Immature natural killer cell (primary cell): ENCODE data around the gene SHBG. TPM values are rescaled to one million over a fixed set of nuclear protein-coding genes. Genes with fewer than 3 reads are reported as not detected.
A peak's percentile ranks its signal among the peaks of the same experiment; 100 is the strongest.

Source experiments
- DNase-seq, 3 donors: peaks; one replicate each; pipeline ENCODE4 v3.0.0; 2022; ENCODE audit warnings: mixed read lengths in 1 of 3
- H3K27ac Mint-ChIP-seq, 6 donors: one replicate each; pipeline ENCODE4 v1.8.0; 2020; ENCODE audit warnings: mixed read lengths in 6 of 6, mild to moderate bottlenecking in 5 of 6, inconsistent platforms in 4 of 6, moderate library complexity in 3 of 6
- H3K27me3 Mint-ChIP-seq, 3 donors: one replicate each; pipeline ENCODE4 v1.8.0; 2020 to 2021; ENCODE audit warnings: low read depth in 3 of 3, mild to moderate bottlenecking in 3 of 3, mixed read lengths in 3 of 3, moderate library complexity in 3 of 3, inconsistent platforms in 1 of 3
- H3K36me3 Mint-ChIP-seq, 3 donors: one replicate each; pipeline ENCODE4 v1.8.0; 2020; ENCODE audit warnings: mixed read lengths in 3 of 3, inconsistent platforms in 2 of 3, mild to moderate bottlenecking in 2 of 3
- H3K4me1 Mint-ChIP-seq, 2 donors: one replicate each; pipeline ENCODE4 v1.8.0; 2020; ENCODE audit warnings: inconsistent platforms in 2 of 2, mild to moderate bottlenecking in 2 of 2, mixed read lengths in 2 of 2, moderate library complexity in 1 of 2
- H3K4me3 Mint-ChIP-seq, 5 donors: one replicate each; pipeline ENCODE4 v1.8.0; 2020; ENCODE audit warnings: mild to moderate bottlenecking in 5 of 5, mixed read lengths in 5 of 5, inconsistent platforms in 3 of 5, moderate library complexity in 3 of 5
- H3K9me3 Mint-ChIP-seq, 6 donors: one replicate each; pipeline ENCODE4 v1.8.0; 2020; ENCODE audit warnings: mild to moderate bottlenecking in 6 of 6, mixed read lengths in 6 of 6, inconsistent platforms in 4 of 6, moderate library complexity in 3 of 6
- polyA plus RNA-seq, 3 donors: library from polyadenylated mRNA; unstranded; fragments of 300-500 nt; fragmentation: Illumina TruSeq; gene quantifications; one replicate each; pipeline ENCODE4 v1.2.3, GENCODE V29; 2021

The SHBG gene, protein sequence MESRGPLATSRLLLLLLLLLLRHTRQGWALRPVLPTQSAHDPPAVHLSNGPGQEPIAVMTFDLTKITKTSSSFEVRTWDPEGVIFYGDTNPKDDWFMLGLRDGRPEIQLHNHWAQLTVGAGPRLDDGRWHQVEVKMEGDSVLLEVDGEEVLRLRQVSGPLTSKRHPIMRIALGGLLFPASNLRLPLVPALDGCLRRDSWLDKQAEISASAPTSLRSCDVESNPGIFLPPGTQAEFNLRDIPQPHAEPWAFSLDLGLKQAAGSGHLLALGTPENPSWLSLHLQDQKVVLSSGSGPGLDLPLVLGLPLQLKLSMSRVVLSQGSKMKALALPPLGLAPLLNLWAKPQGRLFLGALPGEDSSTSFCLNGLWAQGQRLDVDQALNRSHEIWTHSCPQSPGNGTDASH
- polyA plus RNA-seq: not detected

DNA sequence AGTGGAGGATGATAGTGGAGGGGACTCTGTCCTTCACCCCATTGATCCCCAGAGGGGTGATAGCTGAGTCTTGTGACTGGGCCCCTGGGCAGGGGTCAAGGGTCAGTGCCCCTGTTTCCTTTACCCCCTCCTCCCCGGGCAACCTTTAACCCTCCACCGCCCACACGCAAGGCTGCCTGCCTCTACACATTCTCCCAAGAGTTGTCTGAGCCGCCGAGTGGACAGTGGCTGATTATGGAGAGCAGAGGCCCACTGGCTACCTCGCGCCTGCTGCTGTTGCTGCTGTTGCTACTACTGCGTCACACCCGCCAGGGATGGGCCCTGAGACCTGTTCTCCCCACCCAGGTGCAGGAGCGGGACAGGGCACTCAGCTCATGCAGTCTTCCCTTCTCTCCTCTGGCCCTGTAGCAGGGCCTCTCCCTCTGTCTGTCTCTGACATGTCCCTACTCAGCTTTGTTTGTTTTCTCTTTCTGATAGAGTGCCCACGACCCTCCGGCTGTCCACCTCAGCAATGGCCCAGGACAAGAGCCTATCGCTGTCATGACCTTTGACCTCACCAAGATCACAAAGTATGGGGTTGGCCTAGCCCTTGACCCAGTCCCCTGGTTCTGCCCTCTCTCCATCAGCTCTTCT, at the start of gene SHBG:
SHBG (plus strand) TSS at position 197 of the 633 bp plus-strand sequence; CDS start at position 235, 38 bp downstream.
- H3K9me3 Mint-ChIP-seq: no peaks in the 10 kb centered on the region
- DNase-seq: no peak
- H3K27me3 Mint-ChIP-seq: peaks cover 0 to 4% (median 4%) of the 10 kb centered on the region in 3 donors
- H3K4me3 Mint-ChIP-seq: peak within 1 kb of the TSS in 1 of 5 donors; percentile 59
- no peaks in the 10 kb centered on the region for H3K36me3 Mint-ChIP-seq
- peaks cover 11 to 17% of the 10 kb centered on the region in 2 donors for H3K4me1 Mint-ChIP-seq
- H3K27ac Mint-ChIP-seq: peak within 1 kb of the TSS in 2 of 6 donors; percentile 44 to 56

DNA sequence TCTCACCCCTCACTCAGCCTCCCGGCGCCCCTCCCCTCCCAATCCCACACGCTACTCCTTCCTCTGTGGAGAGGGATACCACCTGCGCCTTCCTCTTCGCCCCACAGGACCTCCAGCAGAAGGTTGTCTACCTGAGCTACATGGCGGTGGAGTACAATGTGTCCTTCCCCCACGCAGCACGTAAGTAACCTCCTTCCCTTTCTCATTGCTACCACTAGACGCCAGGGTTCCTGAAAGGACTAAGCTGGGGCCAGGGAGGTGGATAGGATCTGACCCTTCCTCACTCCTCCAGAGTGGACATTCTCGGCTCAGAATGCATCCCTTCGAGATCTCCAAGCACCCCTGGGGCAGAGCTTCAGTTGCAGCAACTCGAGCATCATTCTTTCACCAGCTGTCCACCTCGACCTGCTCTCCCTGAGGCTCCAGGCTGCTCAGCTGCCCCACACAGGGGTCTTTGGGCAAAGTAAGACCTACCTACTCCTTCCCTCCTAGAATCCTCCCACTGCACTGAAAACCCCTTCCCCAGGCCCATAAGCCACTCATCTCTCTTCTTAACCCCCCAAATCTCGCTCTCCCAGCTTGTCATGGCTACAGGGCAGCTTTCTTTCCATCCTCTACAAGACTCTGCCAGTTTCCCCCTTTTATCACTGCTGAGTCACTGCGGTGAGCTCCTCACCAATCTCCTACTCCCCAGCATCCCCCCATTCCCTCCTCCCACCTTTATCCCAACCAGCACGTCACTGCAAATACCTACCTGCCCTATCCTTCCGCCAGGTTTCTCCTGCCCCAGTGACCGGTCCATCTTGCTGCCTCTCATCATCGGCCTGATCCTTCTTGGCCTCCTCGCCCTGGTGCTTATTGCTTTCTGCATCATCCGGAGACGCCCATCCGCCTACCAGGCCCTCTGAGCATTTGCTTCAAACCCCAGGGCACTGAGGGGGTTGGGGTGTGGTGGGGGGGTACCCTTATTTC, 49.0 kb upstream of the SHBG start:
- peaks cover 30 to 49% (median 37%) of the 10 kb centered on the region in 3 donors for H3K27me3 Mint-ChIP-seq
- DNase-seq: no peak
- peaks cover 10 to 40% (median 26%) of the 10 kb centered on the region in 3 donors for H3K36me3 Mint-ChIP-seq
- peak overlapping the region in 2 of 5 donors; percentile 19 to 27 for H3K4me3 Mint-ChIP-seq
- peaks cover 73 to 76% of the 10 kb centered on the region in 2 donors for H3K4me1 Mint-ChIP-seq
- no peaks in the 10 kb centered on the region for H3K9me3 Mint-ChIP-seq
- H3K27ac Mint-ChIP-seq: peak overlapping the region in 5 of 6 donors; percentile 72 to 96 (median 76)

DNA sequence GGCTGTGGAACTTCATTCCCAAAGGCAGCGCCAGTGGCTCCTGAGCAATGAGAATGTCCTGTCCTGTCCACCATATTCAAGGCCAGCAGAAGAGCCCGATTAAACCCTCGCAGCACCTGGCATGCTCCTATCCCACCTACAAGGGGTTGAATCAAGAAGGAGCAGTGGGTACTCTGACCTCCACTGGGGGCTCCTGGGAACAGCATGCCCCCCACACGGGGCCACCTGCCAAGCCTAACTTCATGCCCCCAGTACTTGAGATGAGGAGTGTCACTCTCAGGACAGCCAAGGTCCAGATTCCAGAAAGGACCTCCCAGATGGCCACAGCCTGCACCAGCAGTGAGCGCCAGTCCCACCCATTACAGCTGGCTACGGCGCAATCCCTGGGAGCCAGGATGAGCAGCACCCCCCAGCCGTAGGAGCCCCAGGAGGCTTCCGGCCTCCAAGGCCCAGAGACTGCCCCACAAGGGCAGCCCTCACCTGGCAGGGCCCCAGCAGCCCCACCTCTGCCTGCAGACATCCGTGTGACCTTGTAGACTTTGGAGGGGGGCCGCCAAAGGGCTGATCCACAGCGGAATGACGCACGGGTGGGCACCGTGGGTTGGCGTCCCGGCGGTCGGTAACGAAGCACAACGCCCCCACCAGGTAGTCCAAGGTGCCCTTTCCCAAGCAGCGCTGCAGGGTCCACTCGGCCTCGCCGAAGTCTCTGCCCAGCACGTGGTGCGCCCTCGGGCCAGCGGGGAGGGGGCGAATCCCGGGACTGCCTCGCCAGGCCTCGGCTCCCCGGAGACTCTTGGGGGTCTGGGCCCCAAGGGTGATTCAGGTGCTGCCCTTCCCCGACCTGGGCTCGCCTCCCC, 47.3 kb upstream of the SHBG start:
- peaks cover 20 to 32% (median 30%) of the 10 kb centered on the region in 3 donors for H3K27me3 Mint-ChIP-seq
- DNase-seq: no peak
- H3K27ac Mint-ChIP-seq: peak overlapping the region in 5 of 6 donors; percentile 24 to 100 (median 59)

DNA sequence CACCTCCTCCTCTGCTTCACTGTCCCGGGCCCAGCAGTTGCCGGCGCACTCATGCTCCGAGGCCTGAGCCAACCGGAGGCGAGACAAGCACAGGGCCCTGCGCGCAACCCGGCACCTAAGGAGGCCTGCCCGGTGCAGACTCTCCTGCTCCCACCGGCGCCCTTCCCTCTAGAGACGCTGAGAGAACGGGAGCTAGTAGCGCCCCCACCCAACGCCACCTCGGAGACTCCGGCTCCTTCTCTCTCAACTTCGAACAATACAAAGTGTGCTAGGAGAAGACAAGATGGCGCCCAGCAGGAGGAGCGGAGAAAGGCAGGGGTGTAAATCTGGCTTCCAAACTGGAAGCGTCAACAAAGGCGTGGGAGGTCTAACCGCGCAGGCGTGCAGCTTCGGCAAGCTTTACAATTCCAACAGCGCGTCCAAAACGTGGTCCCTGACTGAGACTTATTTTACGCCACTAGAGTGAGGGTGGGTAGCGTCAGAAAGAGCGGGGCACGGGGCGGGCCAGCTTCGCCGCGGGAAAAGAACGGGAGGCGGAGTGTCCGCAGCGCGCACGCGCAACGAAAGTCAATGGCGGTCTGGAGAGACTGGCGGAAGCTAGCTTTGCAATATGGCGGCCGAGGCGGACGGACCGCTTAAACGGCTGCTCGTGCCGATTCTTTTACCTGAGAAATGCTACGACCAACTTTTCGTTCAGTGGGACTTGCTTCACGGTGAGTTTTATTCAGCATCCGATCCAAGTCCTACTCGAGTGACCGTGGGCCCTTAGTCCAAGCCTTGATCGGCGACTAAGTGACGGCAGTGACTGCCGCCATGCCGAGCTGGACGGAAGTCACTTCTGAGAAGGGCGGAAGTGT, 46.5 kb upstream of the SHBG start, which contains the start of gene MPDU1:
MPDU1 (plus strand) TSS at position 600 of the 857 bp plus-strand sequence; CDS start at position 611, 11 bp downstream.
- Mint-ChIP-seq H3K9me3 (no peaks in the 10 kb centered on the region), H3K36me3 (peaks cover 3 to 18% (median 7%) of the 10 kb centered on the region in 3 donors), H3K27me3 (peaks cover 20 to 23% (median 23%) of the 10 kb centered on the region in 3 donors), H3K27ac (peak within 1 kb of the TSS; percentile 99 to 100 (median 100)), H3K4me3 (peak within 1 kb of the TSS; percentile 99 to 100 (median 100)), H3K4me1 (peaks cover 51 to 53% of the 10 kb centered on the region in 2 donors)
- DNase-seq: peak; percentile 95 to 97 (median 97)

More for the DNA sequence above, 47.3 kb upstream of the SHBG start:
- no peaks in the 10 kb centered on the region for H3K9me3 Mint-ChIP-seq
- H3K36me3 Mint-ChIP-seq: peaks cover 3 to 25% (median 13%) of the 10 kb centered on the region in 3 donors
- peak overlapping the region; percentile 27 to 100 (median 99) for H3K4me3 Mint-ChIP-seq
- H3K4me1 Mint-ChIP-seq: peaks cover 58 to 60% of the 10 kb centered on the region in 2 donors

DNA sequence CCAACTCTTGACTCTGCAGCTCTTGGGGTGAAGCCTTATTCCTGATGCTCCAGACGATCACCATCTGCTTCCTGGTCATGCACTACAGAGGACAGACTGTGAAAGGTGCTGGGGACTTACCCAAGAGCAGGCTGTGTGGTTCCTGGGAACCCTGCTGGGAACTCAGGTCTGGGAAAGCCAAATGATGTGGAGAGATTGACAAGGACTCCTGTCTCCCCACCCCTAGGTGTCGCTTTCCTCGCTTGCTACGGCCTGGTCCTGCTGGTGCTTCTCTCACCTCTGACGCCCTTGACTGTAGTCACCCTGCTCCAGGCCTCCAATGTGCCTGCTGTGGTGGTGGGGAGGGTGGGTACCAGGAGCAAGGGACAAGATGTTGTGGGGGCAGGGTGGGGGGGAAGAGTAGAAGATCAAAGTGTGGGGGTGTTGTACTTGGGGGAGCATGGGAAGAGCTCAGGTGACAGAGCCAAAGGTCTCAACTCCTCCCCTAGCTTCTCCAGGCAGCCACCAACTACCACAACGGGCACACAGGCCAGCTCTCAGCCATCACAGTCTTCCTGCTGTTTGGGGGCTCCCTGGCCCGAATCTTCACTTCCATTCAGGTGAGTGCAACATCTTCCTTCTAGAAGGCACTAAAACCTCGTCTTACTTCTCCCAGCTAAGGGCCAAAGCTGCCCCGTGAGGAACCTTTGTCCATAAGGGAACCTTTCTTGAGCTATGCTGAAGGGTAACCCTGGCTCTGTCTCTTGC, 43.1 kb upstream of the SHBG start:
- Mint-ChIP-seq H3K36me3 (peaks cover 4 to 14% (median 11%) of the 10 kb centered on the region in 3 donors), H3K4me3 (no peak overlapping the region), H3K4me1 (peaks cover 28 to 31% of the 10 kb centered on the region in 2 donors), H3K27me3 (peaks cover 6 to 9% (median 6%) of the 10 kb centered on the region in 3 donors), H3K27ac (peak overlapping the region in 1 of 6 donors; percentile 17), H3K9me3 (no peaks in the 10 kb centered on the region)
- DNase-seq: no peak

DNA sequence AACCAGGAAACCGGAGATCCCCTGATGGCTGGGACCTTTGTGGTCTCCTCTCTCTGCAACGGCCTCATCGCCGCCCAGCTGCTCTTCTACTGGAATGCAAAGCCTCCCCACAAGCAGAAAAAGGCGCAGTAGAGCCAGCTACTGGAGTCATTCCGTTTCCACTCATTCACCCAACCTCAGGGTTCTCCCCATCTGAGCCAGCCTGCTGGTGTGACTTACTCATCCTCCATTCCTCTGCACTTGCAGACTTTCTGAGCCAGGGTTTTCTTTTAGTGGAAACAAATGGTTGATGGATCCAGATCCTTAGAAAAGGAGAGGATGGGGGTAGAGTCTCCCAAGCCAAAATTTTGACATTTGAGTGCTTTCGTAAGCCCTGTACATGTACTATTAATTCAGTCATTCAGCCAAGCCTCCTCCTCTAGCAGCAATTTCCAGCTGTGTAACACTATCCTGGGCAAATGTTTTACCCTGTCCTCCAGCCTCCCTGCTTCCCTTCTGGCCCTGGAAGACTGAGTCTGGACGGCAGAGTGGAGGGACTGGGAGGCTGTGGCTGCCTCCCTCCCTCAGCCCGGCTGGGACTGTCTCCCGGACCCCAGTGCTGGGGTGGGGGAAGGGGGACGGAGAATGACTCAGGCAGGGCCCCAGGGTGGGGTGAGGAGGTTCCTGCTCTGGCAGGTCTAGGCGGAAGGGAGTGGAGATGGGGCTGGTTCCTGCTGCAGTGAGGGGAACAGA, 42.3 kb upstream of the SHBG start:
- H3K4me3 Mint-ChIP-seq: no peak overlapping the region

DNA sequence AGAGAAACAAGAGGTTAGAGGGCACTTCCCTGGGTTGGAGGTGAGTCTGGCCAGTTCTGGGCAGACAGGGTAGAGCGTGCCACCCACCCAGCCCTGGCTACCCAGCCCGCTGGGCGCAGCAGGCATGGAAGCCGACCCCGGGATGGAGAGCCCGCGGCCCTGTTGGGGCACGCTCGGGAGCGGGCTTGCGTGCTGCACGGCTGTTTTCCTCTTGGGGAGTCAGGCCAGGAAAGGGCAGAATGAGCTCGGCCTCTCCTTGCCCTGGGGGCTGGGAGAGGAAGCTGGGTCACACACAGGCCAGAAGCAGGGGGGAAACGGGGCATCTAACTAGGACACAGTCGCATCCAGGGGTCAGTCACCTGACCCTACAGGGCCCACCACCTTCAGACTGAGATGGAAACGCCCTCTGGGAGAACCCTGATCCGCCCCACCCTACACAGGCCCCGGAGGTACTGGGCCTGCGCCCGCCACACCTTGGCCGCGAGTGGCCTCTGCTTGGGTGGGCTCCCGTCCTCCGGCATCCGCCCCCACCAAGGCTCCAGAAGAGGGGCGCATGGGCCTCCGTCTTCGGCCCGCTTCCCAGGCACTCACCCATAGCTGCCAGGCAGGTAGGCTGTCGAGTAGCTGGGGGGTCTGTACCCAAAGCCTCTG, 41.3 kb upstream of the SHBG start:
- Mint-ChIP-seq H3K9me3 (no peaks in the 10 kb centered on the region), H3K27me3 (peaks cover 2 to 6% (median 3%) of the 10 kb centered on the region in 3 donors), H3K36me3 (peaks cover 10 to 26% (median 18%) of the 10 kb centered on the region in 3 donors), H3K4me1 (peaks cover 16 to 18% of the 10 kb centered on the region in 2 donors), H3K27ac (no peak overlapping the region), H3K4me3 (no peak overlapping the region)
- no peak for DNase-seq

More for the DNA sequence above, 42.3 kb upstream of the SHBG start:
- H3K9me3 Mint-ChIP-seq: no peaks in the 10 kb centered on the region
- H3K27me3 Mint-ChIP-seq: peaks cover 6 to 9% (median 6%) of the 10 kb centered on the region in 3 donors
- peak overlapping the region in 2 of 6 donors; percentile 17 to 21 for H3K27ac Mint-ChIP-seq
- DNase-seq: no peak
- H3K4me1 Mint-ChIP-seq: peaks cover 21 to 24% of the 10 kb centered on the region in 2 donors
- peaks cover 4 to 19% (median 11%) of the 10 kb centered on the region in 3 donors for H3K36me3 Mint-ChIP-seq

DNA sequence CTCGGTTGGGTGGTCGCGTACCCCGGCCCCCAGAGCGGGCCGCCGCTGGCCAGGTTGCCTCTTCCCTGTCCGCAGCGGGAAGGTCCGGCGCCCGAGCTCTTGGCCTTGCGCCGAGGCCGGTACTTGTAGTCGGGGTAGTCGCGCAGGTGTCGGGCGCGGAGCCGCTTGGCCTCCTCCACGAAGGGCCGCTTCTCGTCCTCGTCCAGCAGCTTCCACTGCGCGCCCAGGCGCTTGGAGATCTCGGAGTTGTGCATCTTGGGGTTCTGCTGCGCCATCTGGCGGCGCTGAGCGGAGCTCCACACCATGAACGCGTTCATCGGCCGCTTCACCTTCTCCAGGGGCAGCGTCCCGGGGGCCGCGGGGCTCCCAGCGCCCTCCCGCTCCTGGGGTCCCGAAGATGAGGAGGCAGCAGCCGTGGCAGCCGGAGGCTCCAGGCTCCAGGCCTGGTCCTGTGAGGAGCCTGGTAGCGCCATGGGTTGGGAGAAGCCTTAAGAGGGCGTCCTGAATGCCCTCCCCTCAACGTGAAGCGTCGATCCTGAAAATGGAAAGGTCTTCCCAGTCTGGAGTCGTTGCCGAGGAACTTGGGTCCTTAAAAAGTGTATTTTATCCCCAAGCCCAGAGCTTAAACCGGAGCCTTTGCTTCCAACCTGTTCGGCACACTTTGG, 40.6 kb upstream of the SHBG start:
- no peak overlapping the region for H3K4me3 Mint-ChIP-seq
- H3K36me3 Mint-ChIP-seq: peaks cover 15 to 33% (median 22%) of the 10 kb centered on the region in 3 donors
- peaks cover 9 to 12% of the 10 kb centered on the region in 2 donors for H3K4me1 Mint-ChIP-seq
- no peak overlapping the region for H3K27ac Mint-ChIP-seq
- H3K9me3 Mint-ChIP-seq: no peaks in the 10 kb centered on the region
- peak; percentile 52 to 65 (median 61) for DNase-seq
- peaks cover 0 to 4% (median 0%) of the 10 kb centered on the region in 3 donors for H3K27me3 Mint-ChIP-seq

DNA sequence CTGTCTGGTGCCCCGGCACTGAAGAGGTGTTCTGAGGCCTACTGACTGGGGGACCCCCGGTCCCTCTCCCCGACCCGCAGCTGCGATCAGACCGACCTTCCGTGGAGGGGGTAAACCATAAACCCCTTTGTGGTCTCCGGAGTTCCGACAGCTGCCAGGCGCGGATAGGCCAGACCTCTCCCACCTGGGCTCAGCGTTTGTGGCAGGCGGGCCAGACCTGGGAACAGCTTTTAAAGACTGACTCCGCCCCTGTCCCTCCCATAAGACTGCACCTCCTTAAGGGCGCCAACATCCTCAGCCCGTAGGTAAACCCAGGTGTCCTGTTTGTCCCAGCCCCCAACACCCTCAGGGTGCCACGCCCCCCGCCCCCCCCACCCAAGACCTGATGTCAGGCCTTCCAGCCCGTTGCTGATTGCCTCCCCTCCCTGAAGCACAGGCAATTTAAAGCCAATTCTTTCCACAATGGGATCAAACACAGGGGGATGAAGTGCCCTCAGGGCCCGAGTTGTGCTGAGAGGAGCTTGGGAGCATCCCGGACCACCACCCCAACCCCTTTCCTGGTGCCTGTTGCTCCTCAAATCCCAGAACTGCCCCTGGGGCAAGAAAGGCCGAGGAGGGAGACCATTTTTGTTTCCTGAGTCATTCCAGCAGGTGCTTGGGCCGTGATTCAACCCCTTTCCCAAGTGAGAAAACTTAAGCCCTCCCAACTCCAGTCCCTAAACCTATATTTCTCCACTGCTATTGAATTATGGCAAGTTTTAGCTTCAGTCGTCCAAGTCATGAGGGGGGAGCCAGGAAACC, 39.8 kb upstream of the SHBG start, which contains the start of gene SOX15:
SOX15 (minus strand) TSS at position 204 of the 801 bp plus-strand sequence. CDS start 418 bp downstream, outside the sequence.
- peaks cover 1 to 5% of the 10 kb centered on the region in 2 donors for H3K4me1 Mint-ChIP-seq
- H3K4me3 Mint-ChIP-seq: no peak within 1 kb of the TSS
- H3K36me3 Mint-ChIP-seq: peaks cover 17 to 36% (median 25%) of the 10 kb centered on the region in 3 donors
- no peaks in the 10 kb centered on the region for H3K9me3 Mint-ChIP-seq
- no peak for DNase-seq
- peaks cover 0 to 5% (median 0%) of the 10 kb centered on the region in 3 donors for H3K27me3 Mint-ChIP-seq
- H3K27ac Mint-ChIP-seq: no peak within 1 kb of the TSS
